ENCODE data around the gene MARK4. TPM values are rescaled to one million over a fixed set of nuclear protein-coding genes. Genes with fewer than 3 reads are reported as not detected.

MARK4 gene
- total RNA-seq, 1 experiment from 2014 or later = 58.5 TPM

DNA sequence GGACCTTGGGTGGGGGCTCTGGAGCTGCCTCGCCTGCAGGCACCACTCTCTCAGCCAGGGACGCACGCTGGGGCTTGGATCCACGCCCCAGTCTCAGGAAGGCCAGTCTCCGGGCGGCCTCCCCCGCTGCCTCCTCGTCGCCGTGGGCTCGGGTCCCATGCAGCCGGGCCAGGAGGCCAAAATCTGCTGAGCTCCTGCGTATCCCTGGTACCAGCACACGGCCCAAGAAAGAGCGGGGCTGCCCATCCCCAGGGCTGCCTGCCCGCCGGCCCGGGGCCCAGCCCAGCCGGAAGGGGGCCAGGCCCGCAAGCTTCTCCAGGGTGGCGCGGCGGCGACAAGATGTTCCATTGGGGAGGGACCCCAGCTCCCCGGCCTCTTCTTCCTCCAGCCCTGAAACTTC, 12.5 kb upstream of the MARK4 start:
- DNase-seq (ENCODE audit: low spot score) = no peak
- TF ChIP-seq, protein P1, sequence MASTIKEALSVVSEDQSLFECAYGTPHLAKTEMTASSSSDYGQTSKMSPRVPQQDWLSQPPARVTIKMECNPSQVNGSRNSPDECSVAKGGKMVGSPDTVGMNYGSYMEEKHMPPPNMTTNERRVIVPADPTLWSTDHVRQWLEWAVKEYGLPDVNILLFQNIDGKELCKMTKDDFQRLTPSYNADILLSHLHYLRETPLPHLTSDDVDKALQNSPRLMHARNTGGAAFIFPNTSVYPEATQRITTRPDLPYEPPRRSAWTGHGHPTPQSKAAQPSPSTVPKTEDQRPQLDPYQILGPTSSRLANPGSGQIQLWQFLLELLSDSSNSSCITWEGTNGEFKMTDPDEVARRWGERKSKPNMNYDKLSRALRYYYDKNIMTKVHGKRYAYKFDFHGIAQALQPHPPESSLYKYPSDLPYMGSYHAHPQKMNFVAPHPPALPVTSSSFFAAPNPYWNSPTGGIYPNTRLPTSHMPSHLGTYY (CRISPR knock-in tag; IDR thresholded peaks at IDR 0.05) = no peak
- TF ChIP-seq, protein P2, sequence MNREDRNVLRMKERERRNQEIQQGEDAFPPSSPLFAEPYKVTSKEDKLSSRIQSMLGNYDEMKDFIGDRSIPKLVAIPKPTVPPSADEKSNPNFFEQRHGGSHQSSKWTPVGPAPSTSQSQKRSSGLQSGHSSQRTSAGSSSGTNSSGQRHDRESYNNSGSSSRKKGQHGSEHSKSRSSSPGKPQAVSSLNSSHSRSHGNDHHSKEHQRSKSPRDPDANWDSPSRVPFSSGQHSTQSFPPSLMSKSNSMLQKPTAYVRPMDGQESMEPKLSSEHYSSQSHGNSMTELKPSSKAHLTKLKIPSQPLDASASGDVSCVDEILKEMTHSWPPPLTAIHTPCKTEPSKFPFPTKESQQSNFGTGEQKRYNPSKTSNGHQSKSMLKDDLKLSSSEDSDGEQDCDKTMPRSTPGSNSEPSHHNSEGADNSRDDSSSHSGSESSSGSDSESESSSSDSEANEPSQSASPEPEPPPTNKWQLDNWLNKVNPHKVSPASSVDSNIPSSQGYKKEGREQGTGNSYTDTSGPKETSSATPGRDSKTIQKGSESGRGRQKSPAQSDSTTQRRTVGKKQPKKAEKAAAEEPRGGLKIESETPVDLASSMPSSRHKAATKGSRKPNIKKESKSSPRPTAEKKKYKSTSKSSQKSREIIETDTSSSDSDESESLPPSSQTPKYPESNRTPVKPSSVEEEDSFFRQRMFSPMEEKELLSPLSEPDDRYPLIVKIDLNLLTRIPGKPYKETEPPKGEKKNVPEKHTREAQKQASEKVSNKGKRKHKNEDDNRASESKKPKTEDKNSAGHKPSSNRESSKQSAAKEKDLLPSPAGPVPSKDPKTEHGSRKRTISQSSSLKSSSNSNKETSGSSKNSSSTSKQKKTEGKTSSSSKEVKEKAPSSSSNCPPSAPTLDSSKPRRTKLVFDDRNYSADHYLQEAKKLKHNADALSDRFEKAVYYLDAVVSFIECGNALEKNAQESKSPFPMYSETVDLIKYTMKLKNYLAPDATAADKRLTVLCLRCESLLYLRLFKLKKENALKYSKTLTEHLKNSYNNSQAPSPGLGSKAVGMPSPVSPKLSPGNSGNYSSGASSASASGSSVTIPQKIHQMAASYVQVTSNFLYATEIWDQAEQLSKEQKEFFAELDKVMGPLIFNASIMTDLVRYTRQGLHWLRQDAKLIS (CRISPR knock-in tag; IDR thresholded peaks at IDR 0.05; ENCODE audit: borderline replicate concordance) = no peak
- TF ChIP-seq ZNF263 (CRISPR knock-in tag; IDR thresholded peaks at IDR 0.05; ENCODE audit: low read depth) = no peak
- TF ChIP-seq, protein P3, sequence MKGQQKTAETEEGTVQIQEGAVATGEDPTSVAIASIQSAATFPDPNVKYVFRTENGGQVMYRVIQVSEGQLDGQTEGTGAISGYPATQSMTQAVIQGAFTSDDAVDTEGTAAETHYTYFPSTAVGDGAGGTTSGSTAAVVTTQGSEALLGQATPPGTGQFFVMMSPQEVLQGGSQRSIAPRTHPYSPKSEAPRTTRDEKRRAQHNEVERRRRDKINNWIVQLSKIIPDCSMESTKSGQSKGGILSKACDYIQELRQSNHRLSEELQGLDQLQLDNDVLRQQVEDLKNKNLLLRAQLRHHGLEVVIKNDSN (CRISPR knock-in tag; IDR thresholded peaks at IDR 0.05) = no peak
- no peak for TF ChIP-seq OVOL2 (CRISPR knock-in tag; IDR thresholded peaks at IDR 0.05; ENCODE audit: borderline replicate concordance)
- TF ChIP-seq, protein P4, sequence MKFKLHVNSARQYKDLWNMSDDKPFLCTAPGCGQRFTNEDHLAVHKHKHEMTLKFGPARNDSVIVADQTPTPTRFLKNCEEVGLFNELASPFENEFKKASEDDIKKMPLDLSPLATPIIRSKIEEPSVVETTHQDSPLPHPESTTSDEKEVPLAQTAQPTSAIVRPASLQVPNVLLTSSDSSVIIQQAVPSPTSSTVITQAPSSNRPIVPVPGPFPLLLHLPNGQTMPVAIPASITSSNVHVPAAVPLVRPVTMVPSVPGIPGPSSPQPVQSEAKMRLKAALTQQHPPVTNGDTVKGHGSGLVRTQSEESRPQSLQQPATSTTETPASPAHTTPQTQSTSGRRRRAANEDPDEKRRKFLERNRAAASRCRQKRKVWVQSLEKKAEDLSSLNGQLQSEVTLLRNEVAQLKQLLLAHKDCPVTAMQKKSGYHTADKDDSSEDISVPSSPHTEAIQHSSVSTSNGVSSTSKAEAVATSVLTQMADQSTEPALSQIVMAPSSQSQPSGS (CRISPR knock-in tag; IDR thresholded peaks at IDR 0.05; ENCODE audit: borderline replicate concordance, low read depth) = no peak
- no peak for TF ChIP-seq MXD4 (CRISPR knock-in tag; IDR thresholded peaks at IDR 0.05; ENCODE audit: borderline replicate concordance)
- no peak for TF ChIP-seq JAZF1 (CRISPR knock-in tag; IDR thresholded peaks at IDR 0.05)
- no peak for TF ChIP-seq JUN (CRISPR knock-in tag; IDR thresholded peaks at IDR 0.05)
- Mint-ChIP-seq H3K4me1 (peaks cover 18% of the 10 kb centered on the region), H3K36me3 (no peaks in the 10 kb centered on the region), H3K9me3 (no peaks in the 10 kb centered on the region), H3K27ac (no peak overlapping the region), H3K4me3 (no peak overlapping the region), H3K27me3 (ENCODE audit: low read depth) (peaks cover 68% of the 10 kb centered on the region)
- no peak for ATAC-seq
- CTCF ChIA-PET = interaction anchor here (0.6 to 1.4 kb wide), 4 partner anchors 10 to 93 kb away, joined by 3 to 5 read pairs (median 3); no protein-coding TSS in a partner anchor
- POLR2A ChIA-PET = no interaction called here

DNA sequence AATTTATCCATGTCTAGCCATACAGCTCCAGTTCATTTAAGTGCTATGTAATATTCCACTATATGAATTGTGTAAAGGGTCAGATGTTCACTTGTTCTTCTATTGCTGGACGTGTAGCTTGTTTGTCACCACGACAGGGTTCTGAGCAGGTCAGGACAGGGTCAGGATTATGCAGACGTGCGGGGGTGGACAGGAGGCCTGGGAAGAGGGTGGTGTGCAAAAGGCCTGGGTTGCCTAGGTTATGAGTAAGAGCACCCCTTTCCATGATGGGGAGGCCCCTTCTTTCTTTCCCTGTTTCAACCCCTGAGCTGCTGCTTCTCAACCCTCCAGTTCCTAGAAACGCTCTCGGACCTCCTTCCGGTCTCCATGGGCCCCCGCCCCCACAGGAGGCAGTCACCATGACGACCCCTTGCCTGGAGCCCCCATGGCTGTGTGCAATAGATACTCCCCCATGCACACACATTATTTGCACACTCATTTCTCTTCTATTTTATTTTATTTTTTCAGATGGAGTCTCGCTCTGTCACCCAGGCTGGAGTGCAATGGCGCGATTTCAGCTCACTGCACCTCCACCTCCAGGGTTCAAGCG, 7.8 kb upstream of the MARK4 start:
- ATAC-seq = no peak
- Mint-ChIP-seq H3K4me3 (no peak overlapping the region), H3K27ac (no peak overlapping the region), H3K36me3 (no peaks in the 10 kb centered on the region), H3K4me1 (0 out of 2 replicates have a peak, but pooled peaks cover 5% of the 10 kb centered on the region), H3K9me3 (no peaks in the 10 kb centered on the region), H3K27me3 (ENCODE audit: low read depth) (peaks cover 44% of the 10 kb centered on the region)
- CTCF ChIA-PET = no interaction called here
- TF ChIP-seq MYBL2 (CRISPR knock-in tag; IDR thresholded peaks at IDR 0.05) (no peak), JAZF1 (CRISPR knock-in tag; IDR thresholded peaks at IDR 0.05) (no peak)
- no peak for DNase-seq (ENCODE audit: low spot score)
- POLR2A ChIA-PET = no interaction called here

DNA sequence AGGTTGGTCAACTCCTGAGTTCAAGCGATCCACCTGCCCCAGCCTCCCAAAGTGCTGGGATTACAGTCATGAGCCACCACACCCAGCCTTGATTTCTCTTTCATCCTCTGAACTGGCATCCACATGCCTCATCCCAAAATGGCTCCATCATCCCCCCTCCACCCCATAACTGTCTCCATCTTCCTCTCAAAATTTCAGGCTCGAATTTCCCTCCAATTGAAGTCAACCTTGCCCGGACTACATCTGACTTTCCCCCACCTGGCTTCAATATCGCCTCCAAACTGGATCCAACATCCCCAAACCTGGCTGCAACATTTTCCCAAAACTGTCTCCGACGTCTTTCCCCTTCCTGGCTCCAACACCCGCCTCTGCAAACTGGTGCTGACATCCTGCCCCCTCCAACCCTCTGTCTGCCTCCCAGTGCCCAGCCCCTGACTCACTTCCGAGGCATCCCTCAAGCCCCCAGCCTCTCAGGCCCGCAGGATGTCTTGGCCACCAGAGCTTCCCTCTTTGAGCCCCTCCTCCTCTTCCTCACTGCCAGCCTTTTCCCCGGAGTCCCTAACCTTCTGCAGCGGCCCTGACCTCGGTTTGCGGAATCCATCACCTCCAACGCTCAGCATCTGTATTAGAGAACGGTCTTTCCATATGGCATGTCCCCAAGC, 6.8 kb upstream of the MARK4 start:
- no peak overlapping the region for H3K4me3 Mint-ChIP-seq
- CTCF ChIA-PET = no interaction called here

More for the DNA sequence above, 6.8 kb upstream of the MARK4 start:
- no peak for TF ChIP-seq TP53 (CRISPR knock-in tag; IDR thresholded peaks at IDR 0.05)
- TF ChIP-seq, protein P3 (CRISPR knock-in tag; IDR thresholded peaks at IDR 0.05) = no peak
- TF ChIP-seq, protein P5, sequence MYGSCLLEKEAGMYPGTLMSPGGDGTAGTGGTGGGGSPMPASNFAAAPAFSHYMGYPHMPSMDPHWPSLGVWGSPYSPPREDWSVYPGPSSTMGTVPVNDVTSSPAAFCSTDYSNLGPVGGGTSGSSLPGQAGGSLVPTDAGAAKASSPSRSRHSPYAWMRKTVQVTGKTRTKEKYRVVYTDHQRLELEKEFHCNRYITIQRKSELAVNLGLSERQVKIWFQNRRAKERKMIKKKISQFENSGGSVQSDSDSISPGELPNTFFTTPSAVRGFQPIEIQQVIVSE (CRISPR knock-in tag; IDR thresholded peaks at IDR 0.05; ENCODE audit: borderline replicate concordance) = no peak
- no peak for TF ChIP-seq NR3C1 (CRISPR knock-in tag; conservative IDR thresholded peaks at IDR 0.05; ENCODE audit: low read depth)
- no peak for TF ChIP-seq TCF7 (CRISPR knock-in tag; IDR thresholded peaks at IDR 0.05; ENCODE audit: low read depth)
- no peak for TF ChIP-seq ETV6 (CRISPR knock-in tag; IDR thresholded peaks at IDR 0.05)
- no peak for TF ChIP-seq ATF1 (CRISPR knock-in tag; IDR thresholded peaks at IDR 0.05)
- no peak for TF ChIP-seq ZNF138 (CRISPR knock-in tag; conservative IDR thresholded peaks at IDR 0.05)
- H3K4me1 Mint-ChIP-seq = 0 out of 2 replicates have a peak, but pooled peaks cover 5% of the 10 kb centered on the region
- no peak overlapping the region for H3K27ac Mint-ChIP-seq
- POLR2A ChIA-PET = no interaction called here
- no peak for ATAC-seq
- no peaks in the 10 kb centered on the region for H3K36me3 Mint-ChIP-seq
- no peak for DNase-seq (ENCODE audit: low spot score)
- H3K9me3 Mint-ChIP-seq = no peaks in the 10 kb centered on the region
- H3K27me3 Mint-ChIP-seq (ENCODE audit: low read depth) = peaks cover 47% of the 10 kb centered on the region
